Measurements from ENCODE around the gene ACBD6.

ACBD6 gene

GRCh38 chr1:180259431-180260338, 242.7 kb downstream of the ACBD6 start:
- no peak overlapping the region for H3K27ac ChIP-seq
- no peak for TF ChIP-seq ZFX (IDR thresholded peaks at IDR 0.05; ENCODE audit: borderline replicate concordance)
- peak; percentile 9; the same call in 1 of the 2 replicates for TF ChIP-seq CTCF (IDR thresholded peaks at IDR 0.05)

GRCh38 chr1:180258935-180259334, 243.4 kb downstream of the ACBD6 start:
- TF ChIP-seq ZFX (IDR thresholded peaks at IDR 0.05; ENCODE audit: borderline replicate concordance) (no peak), CTCF (IDR thresholded peaks at IDR 0.05) (no peak)
- no peak overlapping the region for H3K27ac ChIP-seq

- no peak for TF ChIP-seq CTCF (IDR thresholded peaks at IDR 0.05)
- TF ChIP-seq ZFX (IDR thresholded peaks at IDR 0.05; ENCODE audit: borderline replicate concordance) = no peak
- no peak overlapping the region for H3K27ac ChIP-seq
Measured at GRCh38 chr1:180258290-180258689, 244.1 kb downstream of the ACBD6 start.

- no peak overlapping the region for H3K27ac ChIP-seq
- TF ChIP-seq ZFX (IDR thresholded peaks at IDR 0.05; ENCODE audit: borderline replicate concordance) (no peak), CTCF (IDR thresholded peaks at IDR 0.05) (no peak)
Measured at GRCh38 chr1:180257486-180257885, 244.9 kb downstream of the ACBD6 start.

GRCh38 chr1:180257028-180257386, 245.4 kb downstream of the ACBD6 start:
- no peak for TF ChIP-seq ZFX (IDR thresholded peaks at IDR 0.05; ENCODE audit: borderline replicate concordance)
- no peak for TF ChIP-seq CTCF (IDR thresholded peaks at IDR 0.05)
- H3K27ac ChIP-seq = no peak overlapping the region

GRCh38 chr1:180256341-180257027, 245.9 kb downstream of the ACBD6 start:
- TF ChIP-seq CTCF (IDR thresholded peaks at IDR 0.05) (no peak), ZFX (IDR thresholded peaks at IDR 0.05; ENCODE audit: borderline replicate concordance) (no peak)
- H3K27ac ChIP-seq = no peak overlapping the region

All from 22Rv1 (cell line).